GM23248 (cell line): ENCODE measurements around the gene SERAC1. TPM values are rescaled to one million over a fixed set of nuclear protein-coding genes. Genes with fewer than 3 reads are reported as not detected.
A peak's percentile ranks its signal among the peaks of the same experiment; 100 is the strongest.

ENCODE experiments used
- DNase-seq: peaks from one replicate; pipeline ENCODE4 v3.0.0-alpha.2; 2015
- H2AFZ ChIP-seq: fragments of 200-600 bp; sonication (generic); 2 replicates; pipeline ENCODE4 v1.6.1; 2016; ENCODE audit warnings: antibody characterized with exemption
- H3F3A ChIP-seq: fragments of 200-600 bp; sonication (generic); 2 replicates; pipeline ENCODE4 v1.6.1; 2016; ENCODE audit warnings: mild to moderate bottlenecking, antibody characterized with exemption, mixed run types; ENCODE audit not compliant: insufficient read depth
- H3K27ac ChIP-seq: fragments of 200-600 bp; sonication (generic); 2 replicates; pipeline ENCODE4 v1.5.1; 2016; ENCODE audit warnings: mild to moderate bottlenecking
- H3K27me3 ChIP-seq: fragments of 200-600 bp; sonication (generic); replicated peaks from 2 replicates; pipeline ENCODE4 v1.6.1; 2016; ENCODE audit warnings: mild to moderate bottlenecking; ENCODE audit not compliant: insufficient read depth
- H3K36me3 ChIP-seq: fragments of 200-600 bp; sonication (generic); 2 replicates; pipeline ENCODE4 v1.6.1; 2016; ENCODE audit warnings: low read depth, mild to moderate bottlenecking
- H3K4me1 ChIP-seq: fragments of 200-600 bp; sonication (generic); 2 replicates; pipeline ENCODE4 v1.6.1; 2016; ENCODE audit warnings: mild to moderate bottlenecking; ENCODE audit not compliant: insufficient read depth
- H3K4me2 ChIP-seq: fragments of 200-600 bp; sonication (generic); one replicate; pipeline ENCODE4 v1.6.1; 2016; ENCODE audit warnings: mild to moderate bottlenecking; ENCODE audit not compliant: unreplicated experiment
- H3K4me3 ChIP-seq: fragments of 200-600 bp; sonication (generic); 2 replicates; pipeline ENCODE4 v1.5.1; 2016; ENCODE audit warnings: mild to moderate bottlenecking
- H3K79me2 ChIP-seq: fragments of 200-600 bp; sonication (generic); 2 replicates; pipeline ENCODE4 v1.6.1; 2016; ENCODE audit warnings: mild to moderate bottlenecking; ENCODE audit not compliant: insufficient read depth
- H3K9ac ChIP-seq: fragments of 200-600 bp; sonication (generic); 2 replicates; pipeline ENCODE4 v1.6.1; 2016; ENCODE audit warnings: mild to moderate bottlenecking
- H3K9me2 ChIP-seq: fragments of 200-600 bp; sonication (generic); 2 replicates; pipeline ENCODE4 v1.6.1; 2016; ENCODE audit warnings: mixed run types, mild to moderate bottlenecking, moderate library complexity; ENCODE audit not compliant: insufficient read depth
- H3K9me3 ChIP-seq: fragments of 200-600 bp; sonication (generic); one replicate; pipeline ENCODE4 v1.6.1; 2017; ENCODE audit warnings: low read depth
- H4K20me1 ChIP-seq: fragments of 200-600 bp; sonication (generic); 2 replicates; pipeline ENCODE4 v1.6.0; 2016; ENCODE audit not compliant: insufficient read depth
- EZH2 ChIP-seq: fragments of 200-600 bp; sonication (generic); IDR thresholded peaks from 2 replicates; pipeline ENCODE4 v1.6.1; 2018; ENCODE audit warnings: antibody characterized with exemption, mild to moderate bottlenecking; ENCODE audit not compliant: insufficient read depth, poor library complexity, severe bottlenecking
- EZH2phosphoT487 ChIP-seq: fragments of 200-600 bp; sonication (generic); IDR thresholded peaks from 2 replicates; pipeline ENCODE4 v1.6.1; 2018; ENCODE audit warnings: antibody characterized with exemption, moderate library complexity, mild to moderate bottlenecking, low read depth; ENCODE audit not compliant: insufficient read depth
- WGBS, 2 experiments: methylation state at CpG; one replicate each; pipeline ENCODE4 v1.1.6; 2015 to 2017; ENCODE audit warnings: low lambda C conversion rate in 2 of 2, low coverage in 1 of 2; ENCODE audit errors: missing lambda C conversion rate in 2 of 2; 5-methylcytosine and 5-hydroxymethylcytosine counted together
- in situ Hi-C: fragments of 300-500 bp; cut with MboI; formaldehyde crosslinking; loops from 2 replicates; pipeline ENCODE4 v1.15.0; 2020
- polyA plus RNA-seq: library from polyadenylated mRNA; unstranded; fragments of >200 nt; fragmentation: Nextera tagmentation; extraction: Ambion mirVana; gene quantifications from 2 replicates; pipeline ENCODE4 v1.2.1, GENCODE V29; 2016
- total RNA-seq: library from RNA; depleted of rRNA; stranded (reverse); fragments of >200 nt; shearing (Covaris generic); gene quantifications from 2 replicates; pipeline ENCODE4 v1.2.3, GENCODE V29; 2014; rRNA removed

The SERAC1 gene
- total and polyA plus RNA-seq, 2 experiments from 2014 or later: 8.4 to 10.8 TPM

DNA sequence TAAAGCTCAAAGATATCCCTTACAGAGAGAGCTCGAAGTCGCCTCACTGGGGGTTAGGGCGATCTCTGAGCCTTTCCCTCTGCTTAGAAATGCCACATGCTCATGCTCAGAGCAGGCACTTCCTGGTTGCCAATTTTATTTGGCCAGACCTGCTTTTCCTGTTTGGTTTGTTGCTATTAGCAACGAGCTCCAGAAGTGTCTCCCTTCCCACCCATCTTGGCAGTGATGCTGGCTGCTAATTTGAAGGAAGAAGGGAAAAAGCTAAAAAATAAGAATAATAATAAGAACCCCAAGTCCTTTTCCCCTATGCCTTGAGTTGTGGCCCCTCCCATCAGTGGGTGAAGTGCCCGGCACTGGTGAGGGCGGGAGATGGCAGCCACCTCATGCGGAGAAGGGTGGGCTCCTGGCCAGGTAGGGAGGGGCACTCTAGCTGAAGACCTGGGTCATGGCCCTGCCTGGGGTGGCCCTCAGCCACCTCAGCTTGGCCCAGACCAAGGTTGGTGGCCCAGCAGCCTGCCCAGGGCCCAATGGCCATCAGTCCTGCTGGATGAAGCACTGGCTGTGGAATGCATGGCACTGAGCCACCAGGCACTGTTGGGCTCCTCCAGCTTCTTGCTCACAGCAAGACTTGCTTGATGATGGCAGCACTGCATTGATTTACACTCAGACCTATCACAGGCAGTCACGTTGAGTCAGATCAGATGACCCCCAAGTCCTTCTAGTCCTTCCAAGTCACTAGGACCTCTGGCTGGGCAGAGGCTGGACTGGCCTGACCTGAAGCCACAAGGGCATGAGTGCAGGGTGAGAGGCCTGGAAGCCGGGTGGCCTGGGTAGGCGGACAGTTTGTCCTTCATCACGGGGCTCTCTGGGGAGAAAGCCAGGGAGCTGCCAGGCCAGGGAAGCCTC, 107.4 kb downstream of the SERAC1 start:
- TF ChIP-seq EZH2: no peak
- no peak for TF ChIP-seq EZH2phosphoT487
- H3K4me1 ChIP-seq: peaks cover 50% of the 10 kb centered on the region
- H3K27ac ChIP-seq: peak overlapping the region; percentile 99
- peak overlapping the region; percentile 65 for H3K4me2 ChIP-seq
- H4K20me1 ChIP-seq: no peaks in the 10 kb centered on the region
- in situ Hi-C loops: loop anchor here (25.0 kb wide), 1 partner anchor 298 kb away; no protein-coding TSS in a partner anchor
- H3K79me2 ChIP-seq: peaks cover 9% of the 10 kb centered on the region; the same call in 1 of the 2 replicates
- no peak overlapping the region for H2AFZ ChIP-seq
- H3K9me2 ChIP-seq: no peaks in the 10 kb centered on the region
- peaks cover 44% of the 10 kb centered on the region for H3F3A ChIP-seq
- peaks cover 10% of the 10 kb centered on the region for H3K36me3 ChIP-seq
- WGBS, 2 experiments: 7 to 8% methylated on average over 10 to 11 of the region's 11 CpGs
- H3K27me3 ChIP-seq: no peaks in the 10 kb centered on the region
- peak; percentile 97 for DNase-seq
- no peak overlapping the region for H3K4me3 ChIP-seq
- H3K9me3 ChIP-seq: no peaks in the 10 kb centered on the region
- H3K9ac ChIP-seq: peak overlapping the region; percentile 88

Other genes with a start within 250 kb of the SERAC1 start
- gene SYNJ2, start 186.4 kb downstream of the SERAC1 start, total RNA-seq: 25.3 and 28.6 TPM in 2 replicates
- gene SYNJ2, start 186.4 kb downstream of the SERAC1 start, polyA plus RNA-seq: 17.6 and 20.5 TPM in 2 replicates
- gene GTF2H5, start 88 bp upstream of the SERAC1 start, total RNA-seq: 4.2 and 7.6 TPM in 2 replicates
- gene GTF2H5, start 88 bp upstream of the SERAC1 start, polyA plus RNA-seq: 73.1 and 75.1 TPM in 2 replicates
- 23.8 and 38.7 TPM in 2 replicates for gene TULP4, start 144.2 kb upstream of the SERAC1 start, total RNA-seq
- gene TULP4, start 144.2 kb upstream of the SERAC1 start, polyA plus RNA-seq: 18.2 and 21.5 TPM in 2 replicates